HepG2 (cell line): ENCODE data around the gene SIVA1.

Experiments
- SUZ12 ChIP-seq: fragments of 150-350 bp; IDR thresholded peaks from 2 replicates; pipeline ENCODE4 v1.6.1; 2014; ENCODE audit warnings: low read depth, low read length
- ZBTB10 ChIP-seq: sonication (generic); formaldehyde crosslinking; IDR thresholded peaks from 2 replicates; pipeline ENCODE4 v1.4.0; 2020; ENCODE audit warnings: missing genetic modification reagents, borderline replicate concordance
- TF ChIP-seq, protein P1 (sequence below): sonication (generic); formaldehyde crosslinking; IDR thresholded peaks from 2 replicates; pipeline ENCODE4 v1.4.0; 2020; ENCODE audit warnings: missing genetic modification reagents, borderline replicate concordance

DNA sequence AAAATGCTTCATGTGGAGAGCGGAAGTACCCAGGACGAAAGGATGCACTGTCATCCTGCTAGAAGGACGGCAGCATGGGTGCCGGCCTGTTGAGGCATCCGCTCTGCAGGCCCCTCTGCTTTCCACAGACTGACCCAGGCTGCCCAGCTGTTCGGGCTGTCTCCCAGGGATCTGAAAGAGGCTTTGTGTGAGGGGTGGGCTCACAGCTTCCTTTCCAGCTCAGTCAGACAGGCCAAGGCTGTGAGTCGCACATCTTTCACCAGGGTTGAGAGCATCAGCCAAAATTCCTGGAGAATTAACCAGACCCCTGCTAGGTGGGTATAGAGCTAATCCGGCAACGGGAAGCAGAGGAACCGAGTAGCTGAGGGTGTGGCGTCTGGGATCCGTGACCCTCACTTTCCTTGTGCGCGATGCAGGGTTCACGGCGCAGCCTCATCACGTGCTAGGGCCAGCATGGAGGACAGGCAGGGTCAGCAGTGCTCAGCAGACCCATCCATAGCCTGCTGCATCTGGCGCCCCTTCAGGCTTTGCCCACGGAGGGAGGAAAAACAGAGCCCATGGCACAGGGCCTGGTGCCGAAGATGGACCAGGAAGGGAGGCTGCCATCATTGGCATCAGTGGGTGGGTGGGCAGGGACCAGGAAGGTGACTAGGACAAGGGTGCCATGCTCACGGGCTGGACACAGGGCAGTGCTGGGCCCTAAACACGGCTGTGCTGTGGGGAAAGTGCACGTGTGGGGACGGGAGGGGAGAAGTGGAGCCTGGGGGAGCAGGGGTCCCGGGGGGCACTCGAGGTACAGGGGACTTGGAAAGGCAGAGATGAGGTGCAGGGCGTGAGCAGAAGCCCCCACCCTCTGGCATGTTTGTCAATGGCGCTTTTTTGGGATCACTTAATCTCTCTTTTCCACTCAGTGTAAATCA is 9.2 kb upstream of the SIVA1 start:
- TF ChIP-seq SUZ12 (no peak), ZBTB10 (CRISPR knock-in tag) (no peak)
- TF ChIP-seq, protein P1, sequence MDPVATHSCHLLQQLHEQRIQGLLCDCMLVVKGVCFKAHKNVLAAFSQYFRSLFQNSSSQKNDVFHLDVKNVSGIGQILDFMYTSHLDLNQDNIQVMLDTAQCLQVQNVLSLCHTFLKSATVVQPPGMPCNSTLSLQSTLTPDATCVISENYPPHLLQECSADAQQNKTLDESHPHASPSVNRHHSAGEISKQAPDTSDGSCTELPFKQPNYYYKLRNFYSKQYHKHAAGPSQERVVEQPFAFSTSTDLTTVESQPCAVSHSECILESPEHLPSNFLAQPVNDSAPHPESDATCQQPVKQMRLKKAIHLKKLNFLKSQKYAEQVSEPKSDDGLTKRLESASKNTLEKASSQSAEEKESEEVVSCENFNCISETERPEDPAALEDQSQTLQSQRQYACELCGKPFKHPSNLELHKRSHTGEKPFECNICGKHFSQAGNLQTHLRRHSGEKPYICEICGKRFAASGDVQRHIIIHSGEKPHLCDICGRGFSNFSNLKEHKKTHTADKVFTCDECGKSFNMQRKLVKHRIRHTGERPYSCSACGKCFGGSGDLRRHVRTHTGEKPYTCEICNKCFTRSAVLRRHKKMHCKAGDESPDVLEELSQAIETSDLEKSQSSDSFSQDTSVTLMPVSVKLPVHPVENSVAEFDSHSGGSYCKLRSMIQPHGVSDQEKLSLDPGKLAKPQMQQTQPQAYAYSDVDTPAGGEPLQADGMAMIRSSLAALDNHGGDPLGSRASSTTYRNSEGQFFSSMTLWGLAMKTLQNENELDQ (CRISPR knock-in tag) = no peak
